ENCODE results near the gene GCNT3.

Gene GCNT3

GRCh38 chr15:59611276-59612260 lies at the start of gene GCNT3:
TSS of gene GCNT3 (plus strand) at chr15:59611783. CDS start at chr15:59618239, 6,456 bp downstream.
- in situ Hi-C loops (cut with HindIII; ENCODE audit: low sequenced_read_pairs), result no loop called here
- DNase-seq (ENCODE audit: low read depth), result no peak
- H3K4me3 ChIP-seq (ENCODE audit: low read depth, low read length), result no peak within 1 kb of the TSS
- no peak for TF ChIP-seq CTCF (IDR thresholded peaks at IDR 0.05; ENCODE audit: low read depth, low read length, missing control alignments)

GRCh38 chr15:59562448-59563186 lies 49.0 kb upstream of the GCNT3 start:
- no peak for DNase-seq (ENCODE audit: low read depth)
- no peak overlapping the region for H3K4me3 ChIP-seq (ENCODE audit: low read depth, low read length)
- in situ Hi-C loops (cut with HindIII; ENCODE audit: low sequenced_read_pairs), result no loop called here
- no peak for TF ChIP-seq CTCF (IDR thresholded peaks at IDR 0.05; ENCODE audit: low read depth, low read length, missing control alignments)

GRCh38 chr15:59565299-59565698 lies 46.3 kb upstream of the GCNT3 start:
- in situ Hi-C loops (cut with HindIII; ENCODE audit: low sequenced_read_pairs), result no loop called here
- H3K4me3 ChIP-seq (ENCODE audit: low read depth, low read length), result no peak overlapping the region
- TF ChIP-seq CTCF (IDR thresholded peaks at IDR 0.05; ENCODE audit: low read depth, low read length, missing control alignments), result no peak
- DNase-seq (ENCODE audit: low read depth), result no peak

GRCh38 chr15:59567324-59567723 lies 44.3 kb upstream of the GCNT3 start:
- in situ Hi-C loops (cut with HindIII; ENCODE audit: low sequenced_read_pairs), result no loop called here
- no peak overlapping the region for H3K4me3 ChIP-seq (ENCODE audit: low read depth, low read length)
- no peak for TF ChIP-seq CTCF (IDR thresholded peaks at IDR 0.05; ENCODE audit: low read depth, low read length, missing control alignments)
- DNase-seq (ENCODE audit: low read depth), result no peak

- TF ChIP-seq CTCF (IDR thresholded peaks at IDR 0.05; ENCODE audit: low read depth, low read length, missing control alignments), result no peak
- no peak for DNase-seq (ENCODE audit: low read depth)
- in situ Hi-C loops (cut with HindIII; ENCODE audit: low sequenced_read_pairs), result no loop called here
Observed at GRCh38 chr15:59569477-59569876, 42.1 kb upstream of the GCNT3 start.

GRCh38 chr15:59570315-59570714 lies 41.3 kb upstream of the GCNT3 start:
- H3K4me3 ChIP-seq (ENCODE audit: low read depth, low read length), result no peak overlapping the region
- in situ Hi-C loops (cut with HindIII; ENCODE audit: low sequenced_read_pairs), result no loop called here
- no peak for TF ChIP-seq CTCF (IDR thresholded peaks at IDR 0.05; ENCODE audit: low read depth, low read length, missing control alignments)
- DNase-seq (ENCODE audit: low read depth), result no peak

More at GRCh38 chr15:59569477-59569876, 42.1 kb upstream of the GCNT3 start:
- no peak overlapping the region for H3K4me3 ChIP-seq (ENCODE audit: low read depth, low read length)

Data from astrocyte of the cerebellum (primary cell).